NCI-H1694 treated with DMSO at 0.1 percent for 48 hours (cell line): ENCODE results near the gene NBEA.

Experiments
- DNase-seq: peaks from one replicate; lab custom pipeline; 2025; lab: John Stamatoyannopoulos, UW

NBEA gene

DNA sequence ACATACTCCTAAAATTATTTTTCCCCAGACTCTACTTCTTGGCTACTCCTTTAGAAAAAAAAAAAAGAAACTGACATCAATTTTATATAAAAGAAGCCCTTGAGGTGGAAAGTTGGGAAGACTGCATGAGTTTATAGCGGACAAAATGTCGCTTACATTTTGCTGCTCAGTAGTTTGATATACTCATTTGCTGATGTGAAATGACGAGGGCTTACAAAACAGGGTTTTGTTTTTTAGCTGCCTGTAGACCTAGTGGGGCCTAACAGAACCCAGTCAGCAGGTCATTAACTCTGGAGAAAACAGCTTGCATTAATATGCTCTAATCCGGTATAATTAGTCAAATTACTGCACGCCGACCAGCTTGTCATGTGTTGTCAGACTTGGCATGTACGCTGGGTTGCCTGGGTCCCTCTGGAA lies 572.0 kb downstream of the NBEA start:
- DNase-seq = peak; percentile 98

DNA sequence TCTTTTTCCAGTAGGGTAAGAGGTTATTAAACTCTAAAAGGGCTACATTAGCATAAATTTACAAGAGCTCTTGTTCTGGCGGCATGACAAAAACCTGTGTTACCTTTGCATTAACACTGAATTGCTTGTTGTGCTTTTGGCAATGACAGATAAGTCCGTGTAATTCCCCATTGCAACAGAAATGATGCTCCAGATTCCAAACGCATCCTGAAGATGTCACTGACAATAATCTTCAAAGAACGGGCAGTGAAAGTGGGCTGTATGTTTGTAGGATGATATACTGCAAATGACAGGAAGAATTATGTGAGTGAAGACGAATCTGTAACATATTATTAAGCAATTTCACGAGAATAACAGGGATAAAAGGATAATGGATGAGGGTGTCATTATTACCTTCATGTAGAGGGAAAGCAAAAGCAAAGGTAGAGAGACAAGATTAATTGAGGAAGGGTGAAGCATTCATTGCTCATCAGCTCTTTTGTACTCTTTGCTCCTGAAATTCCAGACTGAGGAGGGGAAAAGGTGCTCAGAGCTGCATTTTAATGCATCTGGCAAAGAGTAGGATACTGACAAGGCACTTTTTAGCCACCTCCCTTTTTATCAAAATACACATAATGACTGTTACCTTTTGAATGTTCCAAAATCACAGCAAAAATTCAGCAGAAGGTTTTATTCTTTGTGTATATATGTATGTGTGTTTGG lies 572.9 kb downstream of the NBEA start:
- peak; percentile 92 for DNase-seq

DNA sequence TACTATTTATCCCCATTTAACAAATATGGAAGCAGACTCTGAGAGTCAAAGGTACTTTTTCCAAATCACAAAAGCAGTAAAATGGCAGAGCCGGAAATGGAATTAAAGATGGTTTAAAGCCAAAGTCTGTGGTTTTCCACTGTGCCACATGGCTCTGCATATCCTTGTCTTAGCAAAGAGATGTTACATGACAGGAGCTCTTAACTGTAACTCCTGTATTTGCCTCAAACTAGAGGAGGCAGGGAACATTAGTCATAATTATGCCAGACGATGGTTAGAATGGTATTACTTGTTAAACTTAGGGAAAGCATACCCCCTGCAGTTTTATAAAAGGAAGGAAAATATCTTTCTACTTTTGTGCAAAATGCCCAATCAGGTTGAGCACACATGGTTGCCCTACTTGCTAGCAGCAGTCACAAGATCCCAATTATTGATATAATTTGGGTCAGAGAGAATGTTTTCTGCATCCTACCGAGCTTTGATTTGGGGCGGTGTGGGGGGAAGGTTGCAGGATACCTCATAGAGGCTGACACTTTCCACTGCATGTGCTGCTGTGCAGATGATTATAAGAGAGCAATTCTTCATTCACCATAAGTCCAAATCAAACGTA lies 576.4 kb downstream of the NBEA start:
- no peak for DNase-seq

DNA sequence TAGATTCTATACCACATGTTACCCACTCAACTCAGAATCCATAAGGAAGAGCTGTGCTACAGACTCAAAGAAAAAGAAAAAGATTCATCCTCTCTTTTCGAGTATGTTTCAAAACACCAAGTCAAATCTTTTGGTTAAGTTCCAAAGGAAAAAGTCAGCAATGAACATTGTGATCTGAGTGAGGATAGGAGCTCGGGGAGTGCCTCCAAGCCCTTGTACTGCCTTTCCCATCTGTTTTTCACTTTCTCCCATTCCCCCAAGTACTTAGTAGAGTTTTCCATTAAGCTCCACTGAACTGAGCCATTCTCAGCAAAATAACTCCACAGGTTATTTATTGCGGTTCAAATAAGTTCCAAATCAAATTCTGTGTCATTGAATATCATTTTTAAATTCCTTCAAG lies 582.1 kb downstream of the NBEA start:
- DNase-seq = no peak

DNA sequence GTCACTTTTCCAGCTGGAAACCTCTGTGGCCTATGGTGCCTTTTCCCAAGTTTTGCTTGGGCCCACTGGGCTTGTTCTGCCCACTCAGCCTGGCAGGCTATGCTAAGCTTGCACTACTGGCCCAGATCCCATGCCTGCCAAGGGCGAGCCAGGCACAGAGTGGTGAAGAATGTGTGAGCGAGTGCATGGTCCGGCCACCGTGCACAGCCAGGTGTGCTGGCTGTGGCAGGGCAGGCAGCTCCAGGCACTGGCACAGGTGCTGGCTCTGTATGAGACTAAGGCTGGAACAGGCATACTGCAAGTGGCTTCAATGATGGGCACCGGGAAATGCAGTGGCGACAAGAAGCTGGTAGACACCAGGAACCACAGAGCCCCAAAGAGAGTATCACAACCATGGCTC lies 584.5 kb downstream of the NBEA start:
- DNase-seq = no peak

- no peak for DNase-seq
Observed at GRCh38 chr13:35527451-35527850, 585.4 kb downstream of the NBEA start.

- DNase-seq = peak; percentile 80
Observed at GRCh38 chr13:35530147-35530546, 588.1 kb downstream of the NBEA start.

GRCh38 chr13:35530581-35530980 lies 588.5 kb downstream of the NBEA start:
- DNase-seq = peak; percentile 37

DNA sequence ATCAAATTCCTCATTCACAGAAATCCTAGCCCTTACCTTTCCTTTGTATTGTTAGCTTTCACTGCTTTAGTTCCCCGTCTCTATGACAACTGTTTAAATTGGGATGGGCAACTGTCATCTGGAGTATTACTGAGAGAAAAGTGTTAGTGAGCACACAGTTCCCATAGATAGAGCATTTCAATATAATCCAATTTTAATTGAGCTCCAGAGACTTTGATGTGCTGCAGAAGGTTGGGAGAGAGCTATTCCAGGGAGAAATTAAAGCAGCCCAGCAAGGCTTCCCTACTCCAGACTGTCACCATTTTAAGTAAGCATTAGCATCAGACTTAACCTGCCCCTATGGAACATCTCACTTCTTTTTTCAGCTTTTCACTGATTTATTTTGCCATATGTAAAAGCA lies 589.5 kb downstream of the NBEA start:
- peak; percentile 88 for DNase-seq

- no peak for DNase-seq
Observed at GRCh38 chr13:35534343-35534742, 592.3 kb downstream of the NBEA start.

DNA sequence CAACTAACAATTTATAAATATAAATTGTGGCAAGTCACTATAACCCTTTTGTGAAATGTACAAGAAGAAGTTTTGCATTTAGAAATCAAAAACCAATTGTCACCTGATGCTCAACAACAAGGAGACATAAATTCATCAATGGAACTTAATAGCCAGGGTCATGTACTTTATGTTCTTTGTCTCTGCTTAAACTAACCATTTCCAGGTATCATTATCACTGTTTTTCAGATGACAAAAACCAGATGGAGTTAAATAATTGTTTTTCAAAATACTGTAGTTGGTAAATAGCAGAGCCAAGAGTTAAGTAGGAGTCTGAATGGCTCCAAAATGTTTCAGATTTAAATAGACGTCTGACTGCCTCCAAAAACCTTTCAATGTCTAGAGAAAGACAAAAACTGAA lies 606.7 kb downstream of the NBEA start:
- DNase-seq = no peak

- no peak for DNase-seq
Observed at GRCh38 chr13:35549481-35549880, 607.4 kb downstream of the NBEA start.

DNA sequence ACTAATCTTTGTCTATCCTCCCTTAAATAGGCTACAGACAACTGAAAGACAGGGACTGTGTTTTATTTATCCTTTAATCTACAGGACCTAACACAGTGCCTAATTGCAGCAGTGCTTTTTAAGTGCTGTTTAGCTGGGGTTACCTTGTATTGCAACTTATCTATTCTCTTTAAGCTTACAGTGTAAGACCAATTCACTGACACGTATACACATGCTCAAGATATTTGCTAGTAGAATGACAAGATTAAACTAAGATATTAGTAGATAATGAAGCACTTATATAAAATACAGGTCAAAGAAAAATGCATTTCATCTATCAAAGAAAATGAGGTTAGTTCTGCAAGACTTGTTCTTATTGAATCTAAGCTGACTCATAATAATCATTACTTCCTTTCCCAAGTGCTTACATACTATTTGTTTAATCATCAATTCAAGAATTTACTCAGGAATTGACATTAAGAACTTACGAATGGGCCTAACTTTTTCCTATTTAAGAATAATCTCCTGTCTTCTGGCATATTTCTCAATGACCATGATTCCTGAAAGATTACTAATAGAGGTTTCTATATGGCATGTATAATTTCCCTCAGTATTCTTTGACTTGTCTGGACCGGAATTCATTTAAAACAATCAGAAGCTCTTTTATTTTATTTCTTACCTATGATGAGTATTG lies 610.2 kb downstream of the NBEA start:
- DNase-seq = no peak

GRCh38 chr13:35554972-35555623 lies 613.0 kb downstream of the NBEA start:
- no peak for DNase-seq

GRCh38 chr13:35557475-35557874 lies 615.4 kb downstream of the NBEA start:
- DNase-seq = no peak

DNA sequence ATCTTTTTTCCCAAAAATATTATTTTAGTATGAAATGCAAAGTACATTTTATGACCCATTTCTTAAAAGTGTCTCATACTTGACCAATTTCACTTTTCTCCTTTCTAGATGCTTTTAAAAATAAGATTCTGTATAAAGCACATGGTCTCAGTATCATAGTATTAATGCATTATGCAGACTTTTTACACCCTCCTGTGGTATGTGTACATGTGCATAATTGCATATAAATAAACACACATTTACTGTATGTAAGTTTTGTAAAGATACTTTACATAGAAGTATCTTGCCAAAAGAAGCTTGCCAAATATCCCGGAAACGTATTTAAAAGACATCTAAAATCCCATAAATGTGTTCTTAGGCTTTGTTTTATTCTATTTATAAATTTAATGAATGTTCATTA lies 619.5 kb downstream of the NBEA start:
- no peak for DNase-seq

DNA sequence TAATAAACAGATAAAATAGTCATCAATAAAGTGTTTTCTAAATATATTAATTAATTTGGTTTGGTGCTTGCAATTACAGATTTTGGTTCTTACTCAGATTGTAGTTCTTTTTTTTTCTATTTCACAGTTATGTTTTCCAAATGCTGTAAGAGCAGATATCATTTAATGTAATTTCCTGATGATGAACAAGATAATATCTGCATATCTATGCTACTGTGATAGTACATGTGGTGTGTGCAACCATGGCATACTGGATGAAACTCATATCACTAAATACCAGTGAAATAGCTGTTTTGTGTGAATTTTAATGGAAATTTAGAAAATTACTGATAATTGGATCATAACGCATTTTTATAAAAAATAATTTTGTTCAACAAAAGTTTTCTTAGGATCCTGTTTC lies 623.2 kb downstream of the NBEA start:
- no peak for DNase-seq

DNA sequence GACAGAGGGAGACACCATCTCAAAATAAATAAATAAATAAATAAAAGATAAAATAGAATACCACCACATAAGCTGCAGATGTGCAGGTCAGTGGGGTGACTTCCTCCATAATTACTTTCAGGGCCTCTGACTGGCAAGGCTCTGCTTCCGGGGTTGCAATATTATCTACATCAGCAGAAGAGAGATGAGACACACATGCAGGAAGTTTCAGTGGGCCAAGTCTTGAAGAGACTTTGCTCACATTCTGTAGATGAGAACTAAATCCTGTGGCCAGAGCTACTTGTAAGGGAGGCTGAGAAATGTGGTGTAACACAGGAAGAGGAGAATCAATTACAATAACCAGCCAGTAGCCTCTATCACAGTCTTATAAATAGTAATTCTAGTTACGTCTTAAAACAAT lies 624.3 kb downstream of the NBEA start:
- DNase-seq = no peak

DNA sequence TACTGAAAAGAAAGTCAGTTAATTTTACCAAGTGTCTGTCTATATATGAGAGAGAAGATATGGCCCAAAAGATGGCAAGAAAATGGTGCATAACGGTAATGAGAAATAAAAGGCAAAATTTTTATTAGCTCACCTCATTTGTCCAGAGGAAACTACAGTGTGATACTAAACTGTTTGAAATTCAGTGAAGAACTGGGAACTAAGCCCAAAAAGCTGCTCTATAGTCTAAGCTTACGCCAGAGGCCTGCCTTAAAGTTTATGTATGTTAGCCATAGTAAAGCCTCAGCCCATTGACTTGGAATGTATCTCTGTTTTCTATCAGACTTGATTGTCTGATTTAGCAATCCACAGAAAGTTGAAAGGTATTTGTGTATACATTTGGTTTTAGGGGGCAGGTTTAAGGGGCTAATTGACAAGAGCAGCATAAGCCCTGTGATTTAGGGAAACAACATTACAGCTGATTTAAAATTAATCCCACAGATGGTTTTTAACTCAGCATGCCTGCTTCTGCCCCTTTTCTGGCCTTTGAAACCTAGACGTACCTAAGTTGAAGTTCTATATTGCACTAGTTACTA lies 625.4 kb downstream of the NBEA start:
- no peak for DNase-seq

GRCh38 chr13:35573639-35574038 lies 631.6 kb downstream of the NBEA start:
- no peak for DNase-seq

DNA sequence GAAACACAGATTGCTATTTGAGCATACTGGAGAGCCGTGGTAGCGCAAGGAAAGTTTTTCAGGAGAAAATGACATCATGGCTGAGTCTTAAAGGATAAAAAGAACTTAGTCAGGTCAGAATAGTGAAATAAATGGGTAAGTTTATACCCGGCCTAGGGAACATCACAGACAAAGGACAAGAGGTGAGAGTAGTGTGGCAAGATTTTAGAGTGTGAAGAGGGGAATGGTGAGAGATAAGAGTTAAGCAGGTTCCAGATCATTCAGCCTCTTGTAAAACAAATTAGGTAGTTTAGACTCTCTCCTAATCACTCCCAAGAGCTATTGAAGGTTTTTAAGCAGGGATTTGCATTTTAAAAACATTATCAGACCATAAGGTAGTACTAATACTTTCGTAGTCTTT lies 650.4 kb downstream of the NBEA start:
- no peak for DNase-seq

DNA sequence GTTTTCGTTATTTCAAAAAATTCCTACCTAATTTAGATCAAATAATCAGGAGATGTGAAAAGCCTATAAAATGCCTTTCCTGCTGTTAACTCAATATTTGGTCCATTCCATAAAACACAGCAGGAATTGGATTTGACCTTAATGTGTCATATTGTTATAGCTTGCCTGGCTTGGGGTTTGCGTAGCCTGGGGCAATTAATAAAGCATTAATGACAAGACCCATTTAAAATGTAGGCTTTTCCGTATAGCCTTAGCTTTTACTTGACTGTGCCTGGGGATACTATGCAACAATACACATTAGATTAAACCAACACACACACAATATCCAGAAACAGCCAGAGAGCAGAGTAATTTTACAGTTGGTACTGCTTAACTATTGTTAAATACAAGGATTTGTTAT lies 651.6 kb downstream of the NBEA start:
- DNase-seq = no peak

GRCh38 chr13:35594096-35594495 lies 652.0 kb downstream of the NBEA start:
- no peak for DNase-seq
